GM10847 (cell line): Measurements from ENCODE around the gene OCA2.

ENCODE experiments used
- POLR2A ChIP-seq: IDR thresholded peaks from 2 replicates; pipeline ENCODE4 v1.6.1; 2011; ENCODE audit not compliant: insufficient read length; ENCODE audit errors: extremely low read depth

The OCA2 gene

GRCh38 chr15:27872355-27872754 lies 226.8 kb downstream of the OCA2 start:
- TF ChIP-seq POLR2A, result no peak

GRCh38 chr15:27871902-27872260 lies 227.2 kb downstream of the OCA2 start:
- no peak for TF ChIP-seq POLR2A

- TF ChIP-seq POLR2A, result no peak
These were observed 227.8 kb downstream of the OCA2 start for GRCh38 chr15:27871078-27871901.

- TF ChIP-seq POLR2A, result no peak
These were observed 228.8 kb downstream of the OCA2 start for GRCh38 chr15:27870320-27870719.

GRCh38 chr15:27869697-27870281 lies 229.3 kb downstream of the OCA2 start:
- no peak for TF ChIP-seq POLR2A

GRCh38 chr15:27868828-27869404 lies 230.2 kb downstream of the OCA2 start:
- no peak for TF ChIP-seq POLR2A

GRCh38 chr15:27867861-27868260 lies 231.3 kb downstream of the OCA2 start:
- no peak for TF ChIP-seq POLR2A

GRCh38 chr15:27866505-27867165 lies 232.5 kb downstream of the OCA2 start:
- TF ChIP-seq POLR2A, result no peak

- TF ChIP-seq POLR2A, result no peak
These were observed 233.2 kb downstream of the OCA2 start for GRCh38 chr15:27865926-27866325.

- no peak for TF ChIP-seq POLR2A
These were observed 233.7 kb downstream of the OCA2 start for GRCh38 chr15:27865323-27865922.

- TF ChIP-seq POLR2A, result no peak
These were observed 234.4 kb downstream of the OCA2 start for GRCh38 chr15:27864719-27865118.

- no peak for TF ChIP-seq POLR2A
These were observed 235.0 kb downstream of the OCA2 start for GRCh38 chr15:27864086-27864485.

- TF ChIP-seq POLR2A, result no peak
These were observed 236.1 kb downstream of the OCA2 start for GRCh38 chr15:27863000-27863399.

- no peak for TF ChIP-seq POLR2A
These were observed 237.9 kb downstream of the OCA2 start for GRCh38 chr15:27861171-27861570.

- no peak for TF ChIP-seq POLR2A
These were observed 244.0 kb downstream of the OCA2 start for GRCh38 chr15:27855137-27855536.

- no peak for TF ChIP-seq POLR2A
These were observed 244.5 kb downstream of the OCA2 start for GRCh38 chr15:27854601-27855000.
